Left lung (tissue), 10 donors: ENCODE data around the gene EXOC3. TPM values are rescaled to one million over a fixed set of nuclear protein-coding genes. Genes with fewer than 3 reads are reported as not detected.

Source experiments
- ATAC-seq: fragments of 200-7000 bp; cut with Tn5 transposase; one replicate; pipeline ENCODE4 v1.9.1; 2020; ENCODE audit warnings: moderate library complexity
- DNase-seq, 4 donors: peaks; one replicate each; pipeline ENCODE4 v3.0.0-alpha.2; 2013 to 2020
- H3K27ac ChIP-seq, 2 donors: fragments of 200-600 bp; sonication (generic) in 1 of 2; one replicate each; pipeline versions ENCODE4 v1.5.0 to v1.8.0; 2020 to 2021
- H3K27me3 ChIP-seq, 2 donors: fragments of 200-600 bp; sonication (generic) in 1 of 2; one replicate each; pipeline versions ENCODE4 v1.5.0 to v1.8.0; 2020 to 2021
- H3K36me3 ChIP-seq, 2 donors: fragments of 200-600 bp; sonication (generic) in 1 of 2; one replicate each; pipeline versions ENCODE4 v1.5.0 to v1.8.0; 2020 to 2021
- H3K4me1 ChIP-seq, 2 donors: fragments of 200-600 bp; one replicate each; pipeline ENCODE4 v1.8.0; 2021
- H3K4me3 ChIP-seq, 2 donors: fragments of 200-600 bp; sonication (generic) in 1 of 2; one replicate each; pipeline versions ENCODE4 v1.5.0 to v1.8.0; 2020 to 2021; ENCODE audit warnings: mild to moderate bottlenecking in 1 of 2
- H3K9me3 ChIP-seq, 2 donors: fragments of 200-600 bp; sonication (generic) in 1 of 2; one replicate each; pipeline versions ENCODE4 v1.5.0 to v1.8.0; 2020 to 2021
- intact Hi-C, 2 donors: fragments of 100-400 bp; cut with DNase I; formaldehyde crosslinking; loops; one replicate each; pipeline versions ENCODE4 v1.11.2 to v1.14.2; 2022
- polyA plus RNA-seq, 6 donors: library from polyadenylated mRNA; unstranded; fragments of 120-200 nt; gene quantifications; one replicate each; pipeline ENCODE4 v1.2.1, GENCODE V29; 2013; ENCODE audit not compliant: insufficient read length in 6 of 6
- total RNA-seq, 2 donors: library from RNA; stranded (reverse); fragmentation: NEBNext Ultra II Directional; extraction: Animal tissue kit (Norgen Biotek cat#: 25700); gene quantifications; one replicate each; pipeline ENCODE4 v1.2.1, GENCODE V29; 2021
- TF ChIP-seq, protein P1 (sequence below), 2 donors: fragments of 200-600 bp; sonication (generic) in 1 of 2; IDR thresholded peaks; one replicate each; pipeline versions ENCODE4 v1.5.0 to v1.8.0; 2021; ENCODE audit warnings: antibody characterized with exemption in 2 of 2
- donor health status: DM: no; HTN: yes; CAD: no.
- donor health status: DM: no; HTN: no; CAD: no.

EXOC3 gene
- total and polyA plus RNA-seq, 8 donors = 43.8 to 62.4 (median 57.0) TPM

DNA sequence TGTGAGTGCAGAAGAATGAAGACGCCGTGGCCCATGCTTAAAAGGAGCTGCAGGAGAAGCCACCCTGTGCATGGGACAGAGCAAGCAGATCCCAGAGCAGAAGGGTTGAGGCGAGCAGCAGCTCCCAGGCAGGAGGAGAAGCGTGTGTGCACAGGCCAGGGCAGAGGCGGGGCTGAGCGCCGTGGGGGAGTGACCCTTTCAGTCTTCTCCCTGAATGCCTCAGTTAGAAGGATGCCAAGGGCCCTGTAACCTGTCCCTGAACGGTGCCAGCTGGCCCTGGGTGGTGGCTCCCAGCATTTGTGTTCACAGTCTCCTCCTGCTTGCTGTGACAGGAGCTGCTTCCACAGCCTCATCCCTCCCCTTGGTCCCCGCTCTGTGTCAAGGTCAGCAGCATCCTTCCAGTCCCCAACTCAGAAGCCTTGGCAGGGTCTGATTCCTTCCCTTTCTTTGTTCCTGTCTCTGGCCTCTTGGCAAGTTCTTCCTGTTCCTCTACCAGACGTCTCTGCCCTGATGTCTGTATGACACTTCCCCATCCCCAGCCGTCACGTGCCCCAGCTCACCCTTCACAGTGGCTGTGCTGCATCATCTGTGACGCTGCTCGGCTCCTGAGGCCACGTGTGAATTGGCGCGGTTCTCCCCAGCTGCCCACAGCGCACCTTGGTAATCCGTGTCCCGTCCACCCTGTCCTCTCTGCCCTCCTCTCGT is 5.2 kb downstream of the EXOC3 start:
- TF ChIP-seq, protein P1, sequence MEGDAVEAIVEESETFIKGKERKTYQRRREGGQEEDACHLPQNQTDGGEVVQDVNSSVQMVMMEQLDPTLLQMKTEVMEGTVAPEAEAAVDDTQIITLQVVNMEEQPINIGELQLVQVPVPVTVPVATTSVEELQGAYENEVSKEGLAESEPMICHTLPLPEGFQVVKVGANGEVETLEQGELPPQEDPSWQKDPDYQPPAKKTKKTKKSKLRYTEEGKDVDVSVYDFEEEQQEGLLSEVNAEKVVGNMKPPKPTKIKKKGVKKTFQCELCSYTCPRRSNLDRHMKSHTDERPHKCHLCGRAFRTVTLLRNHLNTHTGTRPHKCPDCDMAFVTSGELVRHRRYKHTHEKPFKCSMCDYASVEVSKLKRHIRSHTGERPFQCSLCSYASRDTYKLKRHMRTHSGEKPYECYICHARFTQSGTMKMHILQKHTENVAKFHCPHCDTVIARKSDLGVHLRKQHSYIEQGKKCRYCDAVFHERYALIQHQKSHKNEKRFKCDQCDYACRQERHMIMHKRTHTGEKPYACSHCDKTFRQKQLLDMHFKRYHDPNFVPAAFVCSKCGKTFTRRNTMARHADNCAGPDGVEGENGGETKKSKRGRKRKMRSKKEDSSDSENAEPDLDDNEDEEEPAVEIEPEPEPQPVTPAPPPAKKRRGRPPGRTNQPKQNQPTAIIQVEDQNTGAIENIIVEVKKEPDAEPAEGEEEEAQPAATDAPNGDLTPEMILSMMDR (IDR thresholded peaks at IDR 0.05) = no peak
- ATAC-seq = peak; percentile 79

DNA sequence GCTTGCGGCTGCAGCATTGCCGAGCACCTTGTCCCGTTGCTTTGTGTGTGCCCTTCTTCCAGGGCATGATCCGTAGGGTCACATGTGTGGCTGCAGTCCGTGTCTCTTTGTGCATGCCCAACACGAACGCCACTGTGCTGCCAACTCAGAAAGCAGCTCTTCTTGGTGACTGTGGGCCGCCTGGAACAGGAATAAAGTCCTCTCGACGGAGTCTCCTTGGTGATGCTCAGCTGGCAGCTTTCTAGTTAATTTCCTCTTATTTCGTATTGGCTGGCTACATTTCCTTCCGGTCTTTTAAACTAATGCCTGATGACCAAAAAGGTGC is 5.8 kb downstream of the EXOC3 start:
- DNase-seq = no peak
- TF ChIP-seq, protein P1 (IDR thresholded peaks at IDR 0.05) = no peak
- intact Hi-C loops = no loop called here
- Histone ChIP-seq H3K9me3 (peaks cover 6 to 15% of the 10 kb centered on the region in 2 donors), H3K4me1 (peaks cover 0 to 42% of the 10 kb centered on the region in 2 donors), H3K36me3 (peaks cover 3 to 81% of the 10 kb centered on the region in 2 donors), H3K4me3 (no peak overlapping the region), H3K27ac (peak overlapping the region in 1 of 2 donors; percentile 69), H3K27me3 (no peaks in the 10 kb centered on the region)
- ATAC-seq = no peak

More for the DNA sequence above, 5.2 kb downstream of the EXOC3 start:
- H3K4me3 ChIP-seq = no peak overlapping the region
- DNase-seq = peak in 2 of 4 donors; percentile 88 to 92
- H3K36me3 ChIP-seq = peaks cover 3 to 76% of the 10 kb centered on the region in 2 donors
- peaks cover 6 to 15% of the 10 kb centered on the region in 2 donors for H3K9me3 ChIP-seq
- H3K4me1 ChIP-seq = peaks cover 0 to 46% of the 10 kb centered on the region in 2 donors
- intact Hi-C loops = no loop called here
- no peaks in the 10 kb centered on the region for H3K27me3 ChIP-seq
- H3K27ac ChIP-seq = peak overlapping the region in 1 of 2 donors; percentile 69

DNA sequence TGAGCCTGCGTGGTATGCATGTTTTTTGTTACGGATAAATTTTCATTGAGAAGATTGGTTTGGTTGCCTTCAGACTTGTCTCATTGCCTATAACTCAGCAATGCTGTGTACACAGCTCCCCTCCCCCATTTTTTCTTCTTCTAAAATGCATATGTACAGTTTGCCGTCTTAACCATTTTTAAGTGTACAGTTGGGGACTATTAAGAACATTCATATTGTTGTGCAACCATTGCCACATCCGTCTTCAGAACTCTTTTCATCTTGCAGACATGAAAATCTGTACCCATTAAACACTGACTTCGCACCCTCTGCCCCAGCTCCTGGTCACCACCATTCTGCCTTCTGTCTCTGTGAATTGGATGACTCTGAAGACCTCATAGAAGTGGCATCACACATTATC is 6.2 kb downstream of the EXOC3 start:
- H3K27ac ChIP-seq = no peak overlapping the region
- ATAC-seq = no peak
- peaks cover 0 to 38% of the 10 kb centered on the region in 2 donors for H3K4me1 ChIP-seq
- peaks cover 3 to 85% of the 10 kb centered on the region in 2 donors for H3K36me3 ChIP-seq
- TF ChIP-seq, protein P1 (IDR thresholded peaks at IDR 0.05) = no peak
- no peak for DNase-seq
- H3K27me3 ChIP-seq = no peaks in the 10 kb centered on the region
- H3K4me3 ChIP-seq = no peak overlapping the region
- intact Hi-C loops = no loop called here
- H3K9me3 ChIP-seq = peaks cover 6 to 15% of the 10 kb centered on the region in 2 donors

DNA sequence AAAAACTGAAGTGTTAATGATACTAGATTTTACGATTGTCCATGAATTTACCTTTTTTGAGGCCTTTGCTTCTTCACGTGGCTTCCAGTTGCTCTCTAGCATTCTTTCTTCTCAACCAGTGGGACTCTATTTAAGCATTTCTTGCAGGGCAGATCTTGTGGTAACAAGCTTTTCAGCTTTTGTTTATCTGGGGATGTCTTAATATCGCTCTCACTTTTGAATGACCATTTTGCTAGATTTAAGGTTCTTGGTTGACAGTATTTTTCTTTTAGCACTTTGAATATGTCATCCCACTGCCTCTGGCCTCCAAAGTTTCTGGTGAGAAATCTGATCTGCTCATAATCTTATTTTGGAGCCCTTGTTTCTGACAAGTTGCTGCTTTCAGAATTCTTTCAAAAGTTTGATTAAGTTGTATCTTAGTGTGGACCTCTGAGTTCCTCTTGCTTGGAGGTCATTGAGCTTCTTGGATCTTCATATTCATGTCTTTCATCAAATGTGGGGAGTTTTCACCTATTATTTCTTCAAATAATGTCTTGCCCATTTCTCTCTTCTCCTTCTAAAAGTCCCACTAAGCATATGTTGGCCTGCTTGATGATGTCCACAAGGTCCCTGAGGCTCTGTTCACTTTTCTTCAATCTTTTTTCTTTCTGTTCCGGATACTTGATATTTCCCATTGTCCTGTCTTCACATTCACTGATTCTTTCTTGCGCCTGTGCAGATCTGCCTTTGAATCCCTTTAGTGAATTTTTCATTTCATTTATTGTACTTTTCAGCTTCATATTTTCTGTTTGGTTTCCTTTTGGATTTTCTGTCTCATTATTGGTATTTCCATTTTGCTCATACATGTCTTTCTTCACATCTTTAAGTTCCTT is 8.8 kb downstream of the EXOC3 start:
- Histone ChIP-seq H3K27ac (no peak overlapping the region), H3K4me3 (no peak overlapping the region), H3K4me1 (peaks cover 0 to 22% of the 10 kb centered on the region in 2 donors), H3K9me3 (peaks cover 6 to 15% of the 10 kb centered on the region in 2 donors), H3K36me3 (peaks cover 3 to 100% of the 10 kb centered on the region in 2 donors), H3K27me3 (no peaks in the 10 kb centered on the region)
- DNase-seq (no peak), ATAC-seq (no peak)
- TF ChIP-seq, protein P1 (IDR thresholded peaks at IDR 0.05) = no peak
- intact Hi-C loops = no loop called here
